CD4-positive, alpha-beta T cell treated with Interleukin-15 for 1 hour (primary cell): ENCODE data around the gene CACNG1.

Source experiments
- DNase-seq: peaks from one replicate; pipeline ENCODE4 v3.0.0-alpha.2; 2020

The CACNG1 gene

DNA sequence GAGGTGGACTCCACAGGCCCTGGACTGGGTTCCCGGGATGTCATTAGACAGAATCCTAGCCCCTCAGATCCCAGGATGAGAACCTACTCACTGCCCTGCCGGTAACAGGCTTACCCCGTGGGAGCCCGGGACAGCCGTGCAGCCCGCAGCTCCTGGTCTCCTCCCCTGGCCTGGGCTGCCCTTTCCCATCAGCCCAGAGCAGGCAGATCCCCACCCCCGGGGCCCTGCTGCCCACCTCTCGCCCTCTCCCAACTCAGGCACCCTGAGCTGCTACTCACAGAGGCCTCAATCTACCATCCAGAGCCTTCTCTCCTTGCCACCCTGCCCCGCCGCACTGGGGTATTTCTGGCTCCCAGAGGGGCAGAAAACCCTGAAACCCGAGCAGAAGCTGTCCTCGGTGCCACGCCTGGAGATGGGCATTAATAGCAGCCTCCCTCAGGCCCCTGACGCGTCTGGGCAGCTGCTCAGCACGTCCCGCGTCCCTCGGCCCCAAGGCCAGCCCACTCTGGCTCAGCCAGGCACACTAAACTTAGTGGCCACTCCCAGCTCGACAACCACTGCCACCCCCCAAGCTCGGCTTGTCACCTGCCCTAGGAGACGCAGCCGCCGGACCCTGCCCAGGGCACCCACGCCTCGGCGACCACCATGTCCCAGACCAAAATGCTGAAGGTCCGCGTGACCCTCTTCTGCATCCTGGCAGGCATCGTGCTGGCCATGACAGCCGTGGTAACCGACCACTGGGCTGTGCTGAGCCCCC is at the start of gene CACNG1:
Gene CACNG1 (plus strand): TSS at position 539 of the 757 bp plus-strand sequence. CDS start 107 bp downstream, at position 646.
- no peak for DNase-seq

- no peak for DNase-seq
Observed at GRCh38 chr17:66994930-66995535, 49.3 kb upstream of the CACNG1 start.

- no peak for DNase-seq
Observed at GRCh38 chr17:66995944-66996343, 48.4 kb upstream of the CACNG1 start.

GRCh38 chr17:66996926-66997325 is 47.4 kb upstream of the CACNG1 start:
- DNase-seq: no peak

- no peak for DNase-seq
Observed at GRCh38 chr17:67003231-67003630, 41.1 kb upstream of the CACNG1 start.

- no peak for DNase-seq
Observed at GRCh38 chr17:67004181-67004580, 40.2 kb upstream of the CACNG1 start.

- DNase-seq: no peak
Observed at GRCh38 chr17:67007266-67007665, 37.1 kb upstream of the CACNG1 start.

GRCh38 chr17:67008101-67008500 is 36.3 kb upstream of the CACNG1 start:
- DNase-seq: no peak

GRCh38 chr17:67011527-67012175 is 32.7 kb upstream of the CACNG1 start:
- no peak for DNase-seq

- DNase-seq: no peak
Observed at GRCh38 chr17:67013891-67014290, 30.5 kb upstream of the CACNG1 start.

DNA sequence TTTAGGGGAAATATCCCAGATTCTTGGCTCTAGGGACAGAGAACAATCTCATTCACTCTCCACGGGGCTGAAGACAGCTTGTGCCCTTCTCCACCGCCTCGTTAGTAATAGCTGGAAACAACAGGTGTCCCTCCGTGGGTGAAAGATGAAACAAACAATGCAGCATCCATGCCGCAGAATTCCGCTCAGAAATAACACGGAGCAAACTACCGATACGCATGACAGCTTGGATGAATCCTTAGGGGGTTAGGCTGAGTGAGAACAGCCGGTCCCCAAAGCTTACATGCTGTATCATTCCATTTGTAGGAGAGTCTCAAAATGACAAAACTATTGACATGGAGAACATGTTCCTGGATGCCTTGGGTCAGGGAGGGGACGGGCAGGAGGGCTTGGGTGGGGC is 29.4 kb upstream of the CACNG1 start:
- no peak for DNase-seq

DNA sequence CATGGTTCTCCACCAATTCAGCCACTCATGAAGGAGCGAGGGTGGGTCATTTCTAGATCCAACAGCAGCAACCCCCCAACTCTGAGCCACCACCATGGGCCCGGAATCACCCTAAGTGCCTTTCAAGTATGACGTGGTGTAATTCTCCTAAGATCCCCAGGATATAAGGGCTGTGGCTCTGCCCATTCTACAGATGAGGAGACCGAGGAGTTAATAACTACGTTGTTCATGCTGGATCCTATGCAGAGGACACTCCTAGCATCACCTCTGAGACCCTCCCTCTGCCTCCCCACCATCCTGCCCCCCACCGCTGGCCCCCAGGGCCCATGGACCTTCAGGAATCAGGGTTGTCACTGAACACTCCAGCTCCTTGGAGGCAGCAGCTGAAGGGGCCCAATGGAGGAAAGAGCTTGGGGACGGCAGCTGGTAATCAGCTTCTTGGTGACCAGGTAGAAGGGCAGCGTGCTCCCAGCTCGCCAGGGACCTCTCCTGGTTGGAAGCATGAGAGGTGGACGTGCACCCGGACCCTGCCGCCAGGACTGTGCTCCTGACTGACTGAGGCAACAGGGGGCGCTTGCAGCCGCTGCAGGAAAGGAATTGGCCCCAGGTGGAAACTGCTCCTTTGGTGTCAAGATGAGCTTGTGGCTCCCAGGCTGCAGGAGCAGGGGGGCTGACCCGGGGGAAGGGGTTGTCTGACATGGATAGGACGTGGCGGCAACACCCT is 28.2 kb upstream of the CACNG1 start:
- DNase-seq: no peak

GRCh38 chr17:67017910-67018309 is 26.4 kb upstream of the CACNG1 start:
- no peak for DNase-seq

DNA sequence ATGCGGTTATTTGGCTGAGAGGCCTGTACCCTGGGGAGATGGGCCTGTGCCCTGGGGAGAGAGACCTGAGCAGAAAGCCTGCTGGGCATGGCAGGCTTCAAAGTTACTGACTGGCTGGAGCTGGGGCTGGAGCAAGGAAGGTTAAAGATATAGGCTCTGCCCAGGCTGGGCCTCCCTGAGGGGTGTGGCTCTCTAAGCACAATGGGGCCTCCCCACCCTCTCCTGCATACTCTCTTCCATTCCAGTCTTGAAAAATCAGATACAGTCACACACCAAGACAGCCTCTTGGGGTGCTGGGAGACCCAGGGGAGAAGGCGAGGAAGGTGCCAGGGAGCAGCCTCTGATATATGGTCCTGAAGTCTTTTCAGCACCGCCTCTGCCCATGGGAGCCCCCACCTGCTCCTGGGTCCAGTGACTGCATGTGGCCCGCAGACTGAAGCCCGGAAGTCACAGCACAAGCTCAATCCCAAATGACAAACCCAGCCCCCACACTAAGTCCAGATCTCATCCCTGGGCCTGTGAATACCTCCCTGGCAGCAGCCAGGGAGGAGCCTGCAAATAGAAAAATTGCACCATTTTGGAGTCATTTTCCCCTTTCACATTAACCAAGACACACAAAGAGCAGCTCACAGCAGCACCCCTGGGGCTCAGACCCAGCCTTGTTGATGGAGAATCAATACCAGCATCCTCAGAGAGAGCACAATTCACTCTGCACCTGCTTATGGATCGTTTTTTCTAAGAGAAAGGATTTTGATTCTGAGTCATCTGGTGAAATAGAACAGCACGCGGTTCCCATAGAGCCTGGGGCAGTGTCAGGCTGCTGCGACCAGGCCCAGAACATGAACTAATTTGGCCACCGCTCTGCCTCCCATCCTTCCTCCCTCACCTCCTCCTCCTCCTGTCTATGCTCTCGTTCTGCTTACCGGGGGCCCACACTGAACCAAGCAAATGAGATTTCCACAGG is 25.6 kb upstream of the CACNG1 start:
- DNase-seq: no peak

GRCh38 chr17:67019809-67020208 is 24.5 kb upstream of the CACNG1 start:
- DNase-seq: no peak

GRCh38 chr17:67020293-67020766 is 24.0 kb upstream of the CACNG1 start:
- DNase-seq: no peak

DNA sequence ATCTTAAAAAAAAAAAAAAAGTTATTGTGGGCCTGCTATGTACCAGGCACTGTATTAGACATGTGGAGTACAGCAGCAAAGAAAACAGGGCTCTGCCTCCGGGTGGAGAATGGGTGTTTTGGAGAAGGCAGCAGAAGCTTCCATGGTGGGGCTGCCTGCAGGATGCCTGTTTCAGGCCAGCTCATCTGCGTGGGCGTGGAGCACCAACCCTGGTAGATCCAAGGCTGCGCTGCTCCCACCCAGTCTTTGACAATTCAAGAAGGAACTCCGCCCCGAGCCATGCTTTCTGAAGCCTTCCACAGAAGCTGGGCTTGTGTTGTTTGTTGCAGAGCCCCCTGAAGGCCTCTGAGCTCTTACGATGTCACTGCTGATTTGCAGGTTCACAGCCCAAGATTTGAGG is 23.2 kb upstream of the CACNG1 start:
- no peak for DNase-seq

GRCh38 chr17:67021743-67022450 is 22.5 kb upstream of the CACNG1 start:
- no peak for DNase-seq

GRCh38 chr17:67022451-67022810 is 21.9 kb upstream of the CACNG1 start:
- no peak for DNase-seq

DNA sequence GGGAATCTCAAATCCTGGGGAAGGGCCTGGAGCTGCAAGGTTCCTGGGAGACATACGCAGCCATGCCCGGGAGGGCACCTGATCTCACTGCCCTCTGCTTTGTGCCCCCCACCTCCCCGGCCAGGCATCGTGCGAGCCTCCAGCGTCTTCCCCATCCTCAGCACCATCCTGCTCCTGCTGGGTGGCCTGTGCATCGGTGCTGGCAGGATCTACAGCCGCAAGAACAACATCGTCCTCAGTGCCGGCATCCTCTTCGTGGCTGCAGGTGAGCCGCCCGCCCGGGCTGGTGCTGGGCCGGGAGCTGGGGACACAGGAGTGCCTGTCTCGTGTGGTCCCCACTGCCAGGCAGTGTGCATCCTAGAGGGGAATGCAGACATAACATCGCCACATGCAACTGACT is 19.6 kb upstream of the CACNG1 start:
- no peak for DNase-seq

DNA sequence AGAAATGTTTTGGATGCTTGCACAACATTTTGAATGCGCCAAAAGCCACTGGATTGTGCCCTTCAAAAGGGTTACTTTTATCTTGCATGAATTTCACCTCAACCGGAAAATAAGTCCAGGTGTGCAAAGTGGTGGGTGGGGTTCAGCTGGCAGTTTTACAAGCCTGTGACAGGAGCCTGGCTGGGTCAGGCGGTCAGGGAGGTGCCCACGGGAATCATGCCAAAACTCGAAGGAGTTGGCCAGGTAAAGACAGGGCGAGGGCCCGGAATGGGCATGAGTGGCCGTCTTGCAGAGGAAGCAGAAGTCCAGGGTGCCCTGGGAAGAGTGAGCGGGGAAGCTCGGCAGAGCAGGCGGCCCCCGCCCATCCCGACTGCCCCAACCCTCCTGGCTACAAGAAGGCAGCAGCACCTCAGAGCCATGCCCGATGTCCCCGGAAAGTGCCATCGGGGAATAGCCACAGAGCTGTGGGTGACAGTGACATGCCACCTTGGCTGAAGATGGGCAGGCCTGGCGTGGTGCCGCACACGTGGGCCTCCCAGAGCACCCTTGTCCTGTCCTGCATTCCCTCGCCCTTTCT is 19.1 kb upstream of the CACNG1 start:
- no peak for DNase-seq
